Mononuclear cell (primary cell): ENCODE results near the gene GID4. TPM values are rescaled to one million over a fixed set of nuclear protein-coding genes. Genes with fewer than 3 reads are reported as not detected.

Experiments used
- H3K27me3 ChIP-seq: 2 replicates; pipeline ENCODE4 v1.6.0; 2011; ENCODE audit warnings: low read length, control low read depth; ENCODE audit not compliant: insufficient read depth
- H3K4me1 ChIP-seq: 2 replicates; pipeline ENCODE4 v1.5.1; 2011; ENCODE audit warnings: mild to moderate bottlenecking, low read length, control low read depth; ENCODE audit not compliant: insufficient read depth
- H3K4me3 ChIP-seq: 2 replicates; pipeline ENCODE4 v1.5.1; 2011; ENCODE audit warnings: mild to moderate bottlenecking, low read length, moderate library complexity
- H3K9me3 ChIP-seq: 2 replicates; pipeline ENCODE4 v1.5.1; 2011; ENCODE audit warnings: low read depth, mild to moderate bottlenecking, control low read depth, low read length
- total RNA-seq: library from RNA; depleted of rRNA; stranded (reverse); fragments of >200 nt; gene quantifications from one replicate; pipeline ENCODE4 v1.2.3, GENCODE V29; 2012

GID4 gene
- total RNA-seq, 1 donor = 3.1 TPM

GRCh38 chr17:18055597-18055996 is 16.4 kb downstream of the GID4 start:
- no peaks in the 10 kb centered on the region for H3K4me1 ChIP-seq
- H3K4me3 ChIP-seq = no peak overlapping the region
- H3K9me3 ChIP-seq = no peaks in the 10 kb centered on the region
- H3K27me3 ChIP-seq = no peaks in the 10 kb centered on the region

GRCh38 chr17:18056214-18056613 is 17.0 kb downstream of the GID4 start:
- H3K27me3 ChIP-seq = no peaks in the 10 kb centered on the region
- no peaks in the 10 kb centered on the region for H3K9me3 ChIP-seq
- H3K4me1 ChIP-seq = no peaks in the 10 kb centered on the region
- H3K4me3 ChIP-seq = no peak overlapping the region

- Histone ChIP-seq H3K4me1 (no peaks in the 10 kb centered on the region), H3K9me3 (no peaks in the 10 kb centered on the region), H3K27me3 (no peaks in the 10 kb centered on the region), H3K4me3 (no peak overlapping the region)
Observed at GRCh38 chr17:18059283-18059682, 20.1 kb downstream of the GID4 start.

GRCh38 chr17:18064053-18064452 is 24.8 kb downstream of the GID4 start:
- no peaks in the 10 kb centered on the region for H3K4me1 ChIP-seq
- H3K9me3 ChIP-seq = no peaks in the 10 kb centered on the region
- no peak overlapping the region for H3K4me3 ChIP-seq
- no peaks in the 10 kb centered on the region for H3K27me3 ChIP-seq

- H3K27me3 ChIP-seq = no peaks in the 10 kb centered on the region
- no peaks in the 10 kb centered on the region for H3K9me3 ChIP-seq
Observed at GRCh38 chr17:18065546-18065945, 26.3 kb downstream of the GID4 start.

GRCh38 chr17:18066866-18067265 is 27.7 kb downstream of the GID4 start:
- Histone ChIP-seq H3K4me1 (peaks cover 7% of the 10 kb centered on the region), H3K9me3 (no peaks in the 10 kb centered on the region), H3K4me3 (no peak overlapping the region), H3K27me3 (no peaks in the 10 kb centered on the region)

More at GRCh38 chr17:18065546-18065945, 26.3 kb downstream of the GID4 start:
- no peak overlapping the region for H3K4me3 ChIP-seq
- no peaks in the 10 kb centered on the region for H3K4me1 ChIP-seq

- H3K27me3 ChIP-seq = no peaks in the 10 kb centered on the region
- no peak overlapping the region for H3K4me3 ChIP-seq
- H3K4me1 ChIP-seq = peaks cover 7% of the 10 kb centered on the region
- H3K9me3 ChIP-seq = no peaks in the 10 kb centered on the region
Observed at GRCh38 chr17:18069101-18069500, 29.9 kb downstream of the GID4 start.

- H3K4me1 ChIP-seq = peaks cover 7% of the 10 kb centered on the region
- H3K9me3 ChIP-seq = no peaks in the 10 kb centered on the region
- H3K4me3 ChIP-seq = no peak overlapping the region
- no peaks in the 10 kb centered on the region for H3K27me3 ChIP-seq
Observed at GRCh38 chr17:18070861-18071340, 31.7 kb downstream of the GID4 start.

GRCh38 chr17:18071751-18072150 is 32.5 kb downstream of the GID4 start:
- no peak overlapping the region for H3K4me3 ChIP-seq
- H3K4me1 ChIP-seq = peaks cover 7% of the 10 kb centered on the region
- H3K9me3 ChIP-seq = no peaks in the 10 kb centered on the region
- no peaks in the 10 kb centered on the region for H3K27me3 ChIP-seq

GRCh38 chr17:18074566-18075272 is 35.5 kb downstream of the GID4 start:
- H3K4me3 ChIP-seq = no peak overlapping the region
- no peaks in the 10 kb centered on the region for H3K9me3 ChIP-seq
- no peaks in the 10 kb centered on the region for H3K27me3 ChIP-seq
- H3K4me1 ChIP-seq = peaks cover 7% of the 10 kb centered on the region

- H3K9me3 ChIP-seq = no peaks in the 10 kb centered on the region
- no peak overlapping the region for H3K4me3 ChIP-seq
- H3K4me1 ChIP-seq = no peaks in the 10 kb centered on the region
- no peaks in the 10 kb centered on the region for H3K27me3 ChIP-seq
Observed at GRCh38 chr17:18076936-18077335, 37.7 kb downstream of the GID4 start.

GRCh38 chr17:18079543-18079942 is 40.3 kb downstream of the GID4 start:
- H3K9me3 ChIP-seq = no peaks in the 10 kb centered on the region
- no peaks in the 10 kb centered on the region for H3K4me1 ChIP-seq
- H3K27me3 ChIP-seq = no peaks in the 10 kb centered on the region
- H3K4me3 ChIP-seq = no peak overlapping the region

- Histone ChIP-seq H3K4me1 (peaks cover 18% of the 10 kb centered on the region), H3K4me3 (no peak overlapping the region), H3K9me3 (no peaks in the 10 kb centered on the region), H3K27me3 (no peaks in the 10 kb centered on the region)
Observed at GRCh38 chr17:18084256-18084655, 45.0 kb downstream of the GID4 start.

- Histone ChIP-seq H3K27me3 (no peaks in the 10 kb centered on the region), H3K4me3 (peak within 1 kb of the TSS; percentile 94), H3K4me1 (peaks cover 24% of the 10 kb centered on the region), H3K9me3 (no peaks in the 10 kb centered on the region)
Observed at GRCh38 chr17:18087610-18088491, 48.6 kb downstream of the GID4 start, which contains the start of gene DRG2. TSS of gene DRG2 (plus strand) at chr17:18087948. CDS start at chr17:18088024, 76 bp downstream.

- no peak overlapping the region for H3K4me3 ChIP-seq
- no peaks in the 10 kb centered on the region for H3K27me3 ChIP-seq
- H3K4me1 ChIP-seq = peaks cover 24% of the 10 kb centered on the region
- no peaks in the 10 kb centered on the region for H3K9me3 ChIP-seq
Observed at GRCh38 chr17:18089613-18090012, 50.4 kb downstream of the GID4 start.
